ENCODE measurements around the gene LTB4R2.

The LTB4R2 gene

DNA sequence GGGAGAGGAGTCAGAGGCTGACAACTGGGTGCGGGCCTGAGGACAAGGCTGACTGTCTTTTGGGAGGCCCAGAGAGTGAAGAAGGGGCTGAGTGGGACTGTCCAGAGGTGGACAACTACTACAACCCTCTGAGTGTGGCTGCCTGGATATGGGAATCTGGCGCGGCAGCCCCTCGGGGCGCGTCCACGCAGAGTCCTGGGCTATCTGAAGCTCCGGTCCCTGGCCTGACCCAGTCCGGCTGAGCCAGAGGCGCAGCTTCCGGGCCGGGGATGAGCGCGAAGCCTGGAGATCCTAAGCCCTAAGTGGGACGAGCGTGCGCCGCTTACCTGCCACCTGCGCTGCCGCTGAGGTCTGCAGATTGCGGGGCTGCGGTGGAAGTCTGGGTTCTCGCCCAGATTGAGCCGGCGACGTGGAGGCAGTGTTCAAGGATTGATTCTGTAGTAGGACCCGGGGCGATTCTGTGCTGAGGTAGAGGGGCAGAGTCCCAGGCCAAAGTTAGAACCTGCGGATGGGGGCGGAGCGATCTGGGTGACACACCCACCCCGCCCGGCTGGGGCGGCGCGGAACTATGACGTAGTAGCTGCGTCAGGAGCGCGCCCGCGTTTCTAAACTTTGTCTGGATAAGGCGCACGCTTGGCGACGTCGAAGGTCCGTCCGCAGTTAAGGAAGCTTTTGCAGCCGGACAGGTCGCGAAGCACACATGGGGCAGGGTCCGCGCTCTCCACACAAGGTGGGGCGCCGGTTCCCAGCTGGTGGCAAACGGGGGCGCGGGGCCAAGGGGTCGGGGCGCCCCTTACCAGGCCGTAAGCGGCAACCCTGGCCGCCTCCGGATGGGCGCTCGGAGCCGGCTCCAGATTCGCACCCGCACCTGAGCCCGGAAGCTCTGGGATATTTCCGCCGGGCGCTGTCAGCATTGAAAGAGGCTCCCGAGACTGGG is 10.4 kb upstream of the LTB4R2 start, which contains the start of the genes DHRS1 and NOP9:
Gene DHRS1 (minus strand): TSS at position 526 of the 937 bp plus-strand sequence. CDS start 674 bp downstream, outside the sequence.
Gene NOP9 (plus strand): TSS at position 596 of the 937 bp plus-strand sequence. CDS start 105 bp downstream, at position 701.
- peak; percentile 93 for DNase-seq

DNA sequence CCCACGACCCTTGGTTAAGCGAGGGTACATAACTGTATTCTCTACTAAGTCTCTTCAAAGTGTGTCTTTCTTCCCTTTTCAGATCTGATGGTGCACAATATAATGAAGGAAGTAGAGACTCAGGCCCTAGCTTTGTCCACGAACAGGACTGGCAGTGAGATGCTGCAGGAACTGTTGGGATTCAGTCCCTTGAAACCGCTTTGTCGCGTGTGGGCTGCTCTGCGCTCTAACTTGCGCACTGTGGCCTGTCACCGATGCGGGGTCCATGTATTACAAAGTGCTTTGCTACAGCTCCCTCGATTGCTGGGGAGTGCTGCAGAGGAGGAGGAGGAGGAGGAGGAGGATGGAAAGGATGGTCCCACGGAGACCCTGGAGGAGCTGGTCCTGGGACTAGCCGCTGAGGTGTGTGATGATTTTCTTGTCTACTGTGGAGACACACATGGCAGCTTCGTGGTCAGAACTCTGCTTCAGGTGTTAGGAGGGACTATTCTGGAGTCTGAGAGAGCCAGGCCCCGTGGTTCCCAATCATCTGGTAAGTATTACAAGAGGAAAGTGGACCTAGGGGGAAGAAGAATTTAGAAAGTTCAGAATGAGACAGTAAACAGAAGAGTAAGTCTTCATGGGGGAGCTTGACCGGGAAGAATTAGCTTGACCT is 9.5 kb upstream of the LTB4R2 start:
- no peak for DNase-seq

DNA sequence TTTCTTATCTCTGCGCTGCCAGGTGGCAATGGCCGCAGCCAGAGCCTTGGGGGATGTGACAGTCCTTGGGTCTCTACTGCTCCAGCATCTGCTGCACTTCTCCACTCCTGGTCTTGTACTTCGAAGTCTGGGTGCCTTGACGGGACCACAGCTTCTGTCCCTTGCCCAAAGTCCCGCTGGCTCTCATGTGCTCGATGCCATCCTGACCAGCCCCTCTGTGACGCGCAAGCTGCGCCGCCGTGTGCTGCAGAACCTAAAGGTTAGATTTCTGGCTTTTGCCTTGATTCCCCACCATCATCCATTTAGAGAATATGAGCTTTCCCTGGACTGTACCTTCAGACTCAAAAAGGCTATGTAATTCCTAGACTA is 5.9 kb upstream of the LTB4R2 start:
- no peak for DNase-seq

DNA sequence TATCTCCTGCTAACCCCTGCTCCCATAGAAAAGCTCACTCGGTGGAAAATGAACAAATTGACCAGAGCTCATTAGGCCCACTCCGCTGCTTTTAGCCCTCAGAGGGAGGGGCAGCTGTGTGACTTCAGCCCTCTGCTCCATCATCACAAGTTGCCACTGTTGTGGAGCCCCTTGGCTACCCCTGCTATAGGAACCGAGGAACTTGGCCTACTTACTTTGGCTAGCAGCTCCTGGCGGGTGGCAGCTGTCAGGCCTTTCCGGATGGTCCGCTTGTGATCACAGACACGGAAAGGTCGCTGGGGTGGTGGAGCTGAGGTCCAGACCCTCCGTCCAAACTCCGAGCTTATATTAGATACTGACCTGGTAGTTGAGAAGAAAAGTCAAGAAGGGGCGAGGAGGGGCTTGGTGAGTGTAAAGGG is 2.8 kb upstream of the LTB4R2 start:
- DNase-seq = no peak

DNA sequence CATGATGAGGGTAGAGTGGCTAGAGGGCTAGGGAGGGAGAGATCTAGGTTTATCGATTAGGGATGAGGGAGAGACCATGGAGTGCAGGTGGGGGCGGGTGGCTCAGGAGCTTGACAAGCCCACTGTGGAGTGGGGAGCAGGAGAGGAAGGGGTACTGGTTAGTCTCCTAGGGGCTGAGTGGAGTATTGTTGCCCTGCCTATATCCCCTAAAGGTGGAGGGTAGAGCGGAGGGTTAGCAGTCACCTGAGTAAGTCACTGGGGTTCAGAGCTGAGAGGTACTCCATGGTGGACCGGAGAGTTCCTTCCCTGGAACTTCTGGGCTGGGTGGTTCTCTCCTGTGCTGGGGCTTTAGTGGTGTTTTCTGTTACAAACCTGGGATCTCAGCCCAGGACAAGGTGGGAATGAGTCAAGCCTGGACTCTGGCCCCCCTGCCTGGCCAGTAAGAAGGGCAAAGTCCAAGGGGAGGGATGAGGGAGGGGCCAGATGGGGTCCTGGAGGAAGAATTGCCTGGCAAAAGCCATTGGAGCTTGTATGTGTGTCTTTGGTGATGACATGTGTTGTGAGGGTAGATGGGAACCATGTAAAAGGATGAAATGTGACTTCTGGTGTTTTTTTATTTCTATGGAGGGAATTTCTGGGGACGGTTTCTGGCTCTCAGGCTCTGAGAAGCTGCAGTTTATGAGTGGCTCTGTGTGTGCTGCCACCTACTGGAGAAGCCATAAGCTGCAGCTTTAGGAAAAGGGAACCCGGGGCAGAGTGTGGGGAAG is 2.2 kb upstream of the LTB4R2 start, which contains the start of gene CIDEB:
Gene CIDEB (minus strand): TSS at position 403 of the 767 bp plus-strand sequence. CDS start 119 bp downstream, at position 284.
- DNase-seq = no peak

DNA sequence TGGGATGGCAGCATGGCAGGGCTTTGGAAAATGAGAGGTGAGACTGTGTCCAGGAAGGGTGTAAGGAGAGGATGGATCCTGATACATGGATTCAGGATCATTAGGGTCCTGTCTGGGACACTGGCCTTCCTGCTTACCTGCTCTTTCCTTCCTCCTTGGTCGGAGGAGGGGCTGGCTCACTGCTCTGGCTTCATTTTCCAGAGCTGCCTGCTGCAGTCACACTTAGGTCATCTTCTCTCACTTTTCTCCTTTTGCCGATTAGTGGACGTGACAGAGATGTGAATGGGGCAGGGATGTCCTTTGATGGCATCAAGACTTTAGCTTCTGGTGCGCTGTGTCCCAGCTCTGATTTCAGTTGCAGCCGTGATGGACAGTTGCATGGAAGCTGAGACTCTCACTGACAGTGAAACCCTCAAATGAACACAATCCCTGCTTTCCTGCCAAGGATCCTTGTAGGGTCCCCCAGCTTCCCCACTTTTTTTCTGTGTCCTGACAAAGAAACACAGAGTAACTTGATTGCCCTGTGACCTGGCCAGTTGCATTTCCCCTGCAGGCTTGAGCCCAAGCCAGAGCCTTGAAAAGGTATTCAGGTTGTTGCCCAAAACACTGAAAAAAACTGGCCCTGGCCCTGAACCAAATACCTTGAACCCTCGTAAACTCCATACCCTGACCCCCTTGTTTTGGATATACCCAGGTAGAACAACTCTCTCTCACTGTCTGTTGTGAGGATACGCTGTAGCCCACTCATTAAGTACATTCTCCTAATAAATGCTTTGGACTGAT is 1.4 kb upstream of the LTB4R2 start:
- no peak for DNase-seq

DNA sequence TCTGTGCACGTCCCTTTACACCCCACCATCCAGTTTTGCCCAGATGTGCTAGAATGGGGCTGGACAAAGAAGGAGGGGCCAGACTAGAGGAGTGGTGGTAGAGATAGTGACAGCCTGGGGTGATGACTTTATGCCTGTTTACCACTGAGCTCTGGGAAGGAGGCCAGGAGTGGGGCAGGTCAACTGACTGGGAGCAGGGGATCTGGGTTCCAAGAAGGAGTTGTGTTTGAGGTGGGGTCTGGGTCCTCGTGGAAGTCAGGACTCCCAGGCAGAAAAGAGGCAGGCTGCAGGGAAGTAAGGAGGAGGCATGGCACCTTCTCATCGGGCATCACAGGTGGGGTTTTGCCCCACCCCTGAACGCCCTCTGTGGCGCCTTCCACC is 315 bp downstream of the LTB4R2 start:
- no peak for DNase-seq

DNA sequence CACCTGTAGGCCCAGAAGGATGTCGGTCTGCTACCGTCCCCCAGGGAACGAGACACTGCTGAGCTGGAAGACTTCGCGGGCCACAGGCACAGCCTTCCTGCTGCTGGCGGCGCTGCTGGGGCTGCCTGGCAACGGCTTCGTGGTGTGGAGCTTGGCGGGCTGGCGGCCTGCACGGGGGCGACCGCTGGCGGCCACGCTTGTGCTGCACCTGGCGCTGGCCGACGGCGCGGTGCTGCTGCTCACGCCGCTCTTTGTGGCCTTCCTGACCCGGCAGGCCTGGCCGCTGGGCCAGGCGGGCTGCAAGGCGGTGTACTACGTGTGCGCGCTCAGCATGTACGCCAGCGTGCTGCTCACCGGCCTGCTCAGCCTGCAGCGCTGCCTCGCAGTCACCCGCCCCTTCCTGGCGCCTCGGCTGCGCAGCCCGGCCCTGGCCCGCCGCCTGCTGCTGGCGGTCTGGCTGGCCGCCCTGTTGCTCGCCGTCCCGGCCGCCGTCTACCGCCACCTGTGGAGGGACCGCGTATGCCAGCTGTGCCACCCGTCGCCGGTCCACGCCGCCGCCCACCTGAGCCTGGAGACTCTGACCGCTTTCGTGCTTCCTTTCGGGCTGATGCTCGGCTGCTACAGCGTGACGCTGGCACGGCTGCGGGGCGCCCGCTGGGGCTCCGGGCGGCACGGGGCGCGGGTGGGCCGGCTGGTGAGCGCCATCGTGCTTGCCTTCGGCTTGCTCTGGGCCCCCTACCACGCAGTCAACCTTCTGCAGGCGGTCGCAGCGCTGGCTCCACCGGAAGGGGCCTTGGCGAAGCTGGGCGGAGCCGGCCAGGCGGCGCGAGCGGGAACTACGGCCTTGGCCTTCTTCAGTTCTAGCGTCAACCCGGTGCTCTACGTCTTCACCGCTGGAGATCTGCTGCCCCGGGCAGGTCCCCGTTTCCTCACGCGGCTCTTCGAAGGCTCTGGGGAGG is 985 bp downstream of the LTB4R2 start, which contains the start of gene LTB4R:
Gene LTB4R (plus strand): TSS at position 857 of the 959 bp plus-strand sequence. CDS start 4,150 bp downstream, outside the sequence.
- DNase-seq = peak; percentile 87

DNA sequence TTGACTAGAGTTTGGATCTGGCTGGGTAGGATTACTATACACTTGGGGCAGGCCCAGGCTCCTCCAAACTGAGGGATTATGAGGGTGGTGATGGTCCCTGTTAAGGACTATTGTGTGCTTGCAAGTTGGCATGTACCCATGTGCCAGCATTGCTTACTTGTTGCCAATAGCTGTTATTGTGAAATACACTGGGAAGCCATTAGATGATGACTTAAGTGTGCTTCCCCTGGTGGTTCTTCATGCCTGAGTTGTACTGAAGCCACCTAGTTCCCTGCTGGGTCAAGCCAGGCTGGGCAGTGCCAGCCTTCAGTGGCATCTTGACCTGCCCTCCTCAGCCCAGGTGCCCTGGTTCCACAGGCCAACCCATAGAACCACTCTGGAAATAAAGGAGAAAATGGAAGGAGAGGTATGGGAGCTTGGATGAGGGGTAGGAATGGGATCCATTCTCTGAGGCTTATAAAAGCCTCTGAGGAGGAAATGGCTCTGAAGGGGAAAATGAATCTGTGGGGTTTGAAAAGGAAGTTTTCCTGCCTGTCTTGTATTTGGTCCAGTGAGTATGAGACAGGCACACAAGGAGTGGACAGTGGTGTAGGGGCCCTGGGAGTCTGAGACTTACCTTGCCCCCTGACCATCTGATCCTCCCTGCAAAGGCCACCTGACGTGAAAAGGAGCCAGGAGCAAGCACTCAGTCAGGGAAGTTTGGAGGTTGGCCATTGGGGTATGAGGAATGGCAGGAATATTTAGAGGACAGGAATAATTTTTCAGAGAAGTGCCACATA is 2.1 kb downstream of the LTB4R2 start:
- no peak for DNase-seq

DNA sequence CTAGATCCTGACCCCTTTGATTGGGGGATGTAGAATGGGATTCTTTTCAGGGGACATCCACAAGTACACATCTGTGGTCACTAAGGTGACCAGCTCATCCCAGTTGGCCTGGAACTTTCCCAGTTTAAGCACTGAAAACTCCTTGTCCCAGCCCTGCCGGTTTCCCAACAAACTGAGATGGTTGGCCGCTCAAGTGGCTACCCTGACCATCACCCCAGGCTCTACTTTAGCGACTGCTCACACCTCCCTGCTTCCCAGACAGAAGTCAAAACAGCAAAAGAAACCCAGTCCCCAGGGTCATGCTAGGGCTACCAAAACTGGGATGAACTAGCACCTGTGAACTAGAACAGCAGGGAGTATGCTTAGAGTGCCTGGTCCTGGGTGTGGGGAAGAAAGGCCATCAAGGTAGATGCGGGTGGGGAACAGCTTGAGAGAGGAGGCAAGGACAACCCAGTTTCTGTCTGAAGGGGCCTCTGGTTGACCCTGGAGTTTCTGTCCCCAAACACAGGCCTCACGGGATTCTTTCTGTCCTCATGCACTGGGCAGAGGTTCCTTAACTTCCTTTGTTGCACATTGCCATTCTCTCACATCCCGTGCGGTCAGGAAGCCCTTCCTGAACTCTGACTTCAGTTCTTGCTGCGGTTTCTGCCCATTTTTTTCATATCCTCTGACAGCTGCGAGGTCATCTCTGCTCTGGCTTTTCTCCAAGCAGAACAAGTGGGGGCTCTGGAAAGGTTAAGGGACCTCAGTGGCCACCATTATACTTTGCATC is 3.0 kb downstream of the LTB4R2 start:
- DNase-seq = no peak

DNA sequence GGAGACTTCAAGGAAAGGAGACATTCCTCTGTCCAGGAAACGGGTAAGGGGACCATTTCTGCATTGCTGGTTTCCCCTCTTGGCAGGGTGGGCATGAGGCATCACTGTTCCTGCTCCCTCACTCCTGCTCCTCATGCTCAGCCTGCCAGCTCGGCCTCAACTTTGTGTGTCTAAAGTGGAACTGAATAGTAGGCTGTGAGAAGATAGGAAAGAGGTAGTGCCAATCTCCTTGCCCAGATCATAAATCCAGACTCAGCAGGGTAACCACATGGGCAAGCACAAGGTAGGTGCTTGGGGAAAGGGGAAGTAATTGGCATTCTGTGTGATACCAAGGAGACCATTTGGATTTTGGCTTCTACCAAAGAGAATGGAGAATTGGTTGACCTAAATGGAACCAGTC is 4.0 kb downstream of the LTB4R2 start:
- DNase-seq = no peak

DNA sequence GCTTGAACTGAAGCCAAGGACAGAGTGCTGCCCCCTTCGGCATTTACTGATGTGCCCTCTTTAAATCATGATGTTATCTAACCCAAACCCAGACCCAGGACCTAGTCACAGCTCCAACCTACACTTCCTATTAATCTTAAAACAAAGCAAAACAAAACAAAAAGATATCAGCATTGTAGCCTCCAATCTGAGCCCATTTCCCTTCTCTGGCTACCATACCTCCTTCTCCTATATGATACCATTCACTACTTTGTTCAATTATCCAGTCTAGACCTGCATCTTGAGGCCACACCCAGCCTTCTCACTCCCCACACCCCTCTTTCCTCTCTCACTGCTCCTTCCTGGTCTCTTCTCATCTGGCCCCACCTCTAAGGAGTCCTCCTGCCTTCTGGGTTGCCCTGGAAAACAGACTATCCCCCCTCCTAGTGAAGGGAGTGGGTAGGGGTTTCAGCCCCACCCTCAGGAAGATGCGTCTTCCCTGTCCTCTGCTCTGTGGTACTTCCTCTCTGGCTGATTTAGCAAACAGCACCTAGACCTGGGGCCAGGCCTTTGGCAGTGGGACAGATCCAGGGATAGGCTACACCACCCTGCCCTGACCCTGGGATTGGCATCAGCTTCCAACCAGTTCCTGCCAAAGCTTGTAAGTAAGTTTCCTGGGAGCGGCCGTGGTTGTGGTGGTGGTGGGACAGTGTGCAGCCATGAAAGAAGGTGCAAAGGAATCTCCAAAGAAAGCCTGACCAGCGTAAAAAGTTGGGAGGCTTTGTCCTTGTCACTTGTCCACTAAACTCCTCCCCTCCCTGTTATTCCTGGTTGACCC is 4.6 kb downstream of the LTB4R2 start:
- DNase-seq = no peak

DNA sequence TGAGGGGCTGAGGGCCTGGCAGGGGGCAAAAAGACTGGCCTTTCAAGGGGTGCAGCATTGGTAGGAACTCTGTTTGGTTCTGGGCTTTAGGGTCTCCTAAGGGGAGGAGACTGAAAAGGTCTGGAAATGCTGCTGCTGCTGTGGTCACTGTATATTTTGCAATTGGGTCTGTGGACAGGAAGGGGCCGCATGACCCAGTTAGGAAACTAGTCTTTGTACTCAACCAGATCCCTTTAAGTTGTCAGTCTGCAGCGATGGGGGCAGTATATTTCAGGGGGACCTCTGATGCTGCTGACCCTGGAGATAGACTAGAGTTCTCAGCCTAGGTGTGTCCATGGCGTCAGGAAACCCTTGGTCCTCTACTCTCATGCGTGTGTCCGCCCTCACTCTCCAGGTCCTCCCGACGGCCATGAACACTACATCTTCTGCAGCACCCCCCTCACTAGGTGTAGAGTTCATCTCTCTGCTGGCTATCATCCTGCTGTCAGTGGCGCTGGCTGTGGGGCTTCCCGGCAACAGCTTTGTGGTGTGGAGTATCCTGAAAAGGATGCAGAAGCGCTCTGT is 5.4 kb downstream of the LTB4R2 start:
- DNase-seq = no peak

DNA sequence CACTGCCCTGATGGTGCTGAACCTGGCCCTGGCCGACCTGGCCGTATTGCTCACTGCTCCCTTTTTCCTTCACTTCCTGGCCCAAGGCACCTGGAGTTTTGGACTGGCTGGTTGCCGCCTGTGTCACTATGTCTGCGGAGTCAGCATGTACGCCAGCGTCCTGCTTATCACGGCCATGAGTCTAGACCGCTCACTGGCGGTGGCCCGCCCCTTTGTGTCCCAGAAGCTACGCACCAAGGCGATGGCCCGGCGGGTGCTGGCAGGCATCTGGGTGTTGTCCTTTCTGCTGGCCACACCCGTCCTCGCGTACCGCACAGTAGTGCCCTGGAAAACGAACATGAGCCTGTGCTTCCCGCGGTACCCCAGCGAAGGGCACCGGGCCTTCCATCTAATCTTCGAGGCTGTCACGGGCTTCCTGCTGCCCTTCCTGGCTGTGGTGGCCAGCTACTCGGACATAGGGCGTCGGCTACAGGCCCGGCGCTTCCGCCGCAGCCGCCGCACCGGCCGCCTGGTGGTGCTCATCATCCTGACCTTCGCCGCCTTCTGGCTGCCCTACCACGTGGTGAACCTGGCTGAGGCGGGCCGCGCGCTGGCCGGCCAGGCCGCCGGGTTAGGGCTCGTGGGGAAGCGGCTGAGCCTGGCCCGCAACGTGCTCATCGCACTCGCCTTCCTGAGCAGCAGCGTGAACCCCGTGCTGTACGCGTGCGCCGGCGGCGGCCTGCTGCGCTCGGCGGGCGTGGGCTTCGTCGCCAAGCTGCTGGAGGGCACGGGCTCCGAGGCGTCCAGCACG is 6.1 kb downstream of the LTB4R2 start:
- DNase-seq = no peak

DNA sequence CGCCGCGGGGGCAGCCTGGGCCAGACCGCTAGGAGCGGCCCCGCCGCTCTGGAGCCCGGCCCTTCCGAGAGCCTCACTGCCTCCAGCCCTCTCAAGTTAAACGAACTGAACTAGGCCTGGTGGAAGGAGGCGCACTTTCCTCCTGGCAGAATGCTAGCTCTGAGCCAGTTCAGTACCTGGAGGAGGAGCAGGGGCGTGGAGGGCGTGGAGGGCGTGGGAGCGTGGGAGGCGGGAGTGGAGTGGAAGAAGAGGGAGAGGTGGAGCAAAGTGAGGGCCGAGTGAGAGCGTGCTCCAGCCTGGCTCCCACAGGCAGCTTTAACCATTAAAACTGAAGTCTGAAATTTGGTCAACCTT is 6.6 kb downstream of the LTB4R2 start:
- no peak for DNase-seq

DNA sequence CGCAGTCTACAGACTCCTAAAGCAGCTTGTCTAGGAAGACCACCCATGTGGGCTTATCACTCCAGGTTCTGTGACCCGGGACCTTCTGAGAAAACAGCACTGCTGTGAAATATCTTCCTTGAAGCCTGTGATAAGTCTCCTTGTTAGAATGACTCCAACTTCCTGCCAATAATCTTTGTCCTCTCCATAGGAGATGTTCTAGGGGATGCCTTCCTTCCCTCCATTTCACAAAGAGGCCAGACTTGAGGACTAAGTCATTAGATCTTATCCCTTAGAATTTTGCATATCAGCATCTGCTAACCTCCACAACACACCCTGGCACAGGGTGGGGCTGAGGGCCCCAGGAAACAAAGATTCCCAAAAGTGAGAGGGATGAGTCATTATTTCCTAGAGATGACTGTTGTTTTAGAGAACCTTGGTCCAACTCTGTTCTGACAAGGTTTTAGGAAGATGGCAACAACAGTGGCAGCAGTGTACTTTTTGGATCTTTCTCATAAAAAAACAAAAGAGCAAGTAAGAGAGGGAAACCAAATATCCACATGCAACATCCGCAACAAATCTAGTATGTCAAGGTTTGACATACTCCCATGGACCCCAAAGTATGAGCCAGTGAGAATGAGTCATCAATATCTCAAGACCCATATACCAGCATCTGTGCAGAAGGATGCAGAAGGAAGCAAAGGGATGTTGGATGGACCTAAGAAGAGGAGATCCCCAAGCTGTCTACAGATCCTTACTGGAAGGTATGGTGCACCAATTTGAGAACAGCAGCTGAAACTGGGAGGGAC is 7.4 kb downstream of the LTB4R2 start:
- DNase-seq = no peak
